SU-DHL-6 (cell line): Measurements from ENCODE around the gene MALRD1.

Source experiments
- EZH2phosphoT487 ChIP-seq: fragments of 200-600 bp; sonication (generic), shearing (Covaris generic); conservative IDR thresholded peaks from 2 replicates; pipeline ENCODE4 v1.6.1; 2018; ENCODE audit warnings: mild to moderate bottlenecking, antibody characterized with exemption, low read length, moderate library complexity, mixed read lengths
- TF ChIP-seq, protein P1 (sequence below): fragments of 200-600 bp; sonication (generic); IDR thresholded peaks from one replicate; pipeline ENCODE4 v1.5.1; 2017; ENCODE audit warnings: antibody characterized with exemption, mild to moderate bottlenecking, low read length, moderate library complexity; ENCODE audit not compliant: insufficient read depth, poor library complexity, severe bottlenecking

DNA sequence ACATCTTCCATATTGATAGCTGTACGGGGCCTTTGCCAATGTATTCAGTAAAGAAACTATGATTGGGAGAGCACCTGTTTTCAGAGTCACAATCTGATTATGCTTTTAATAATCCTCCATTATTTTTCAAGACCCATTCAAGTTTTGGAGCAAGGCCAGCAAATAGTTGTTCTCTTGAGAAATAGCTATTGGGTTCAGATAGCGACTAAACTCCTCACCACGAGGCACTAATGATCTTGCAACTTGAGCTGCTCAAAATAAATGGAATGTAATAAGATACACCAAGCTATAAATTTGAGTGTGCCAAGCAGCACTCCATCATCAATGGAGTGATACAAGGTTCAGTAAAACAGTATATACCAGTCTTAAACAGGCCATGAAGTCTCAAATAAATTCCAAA, 7.4 kb upstream of the MALRD1 start:
- TF ChIP-seq, protein P1, sequence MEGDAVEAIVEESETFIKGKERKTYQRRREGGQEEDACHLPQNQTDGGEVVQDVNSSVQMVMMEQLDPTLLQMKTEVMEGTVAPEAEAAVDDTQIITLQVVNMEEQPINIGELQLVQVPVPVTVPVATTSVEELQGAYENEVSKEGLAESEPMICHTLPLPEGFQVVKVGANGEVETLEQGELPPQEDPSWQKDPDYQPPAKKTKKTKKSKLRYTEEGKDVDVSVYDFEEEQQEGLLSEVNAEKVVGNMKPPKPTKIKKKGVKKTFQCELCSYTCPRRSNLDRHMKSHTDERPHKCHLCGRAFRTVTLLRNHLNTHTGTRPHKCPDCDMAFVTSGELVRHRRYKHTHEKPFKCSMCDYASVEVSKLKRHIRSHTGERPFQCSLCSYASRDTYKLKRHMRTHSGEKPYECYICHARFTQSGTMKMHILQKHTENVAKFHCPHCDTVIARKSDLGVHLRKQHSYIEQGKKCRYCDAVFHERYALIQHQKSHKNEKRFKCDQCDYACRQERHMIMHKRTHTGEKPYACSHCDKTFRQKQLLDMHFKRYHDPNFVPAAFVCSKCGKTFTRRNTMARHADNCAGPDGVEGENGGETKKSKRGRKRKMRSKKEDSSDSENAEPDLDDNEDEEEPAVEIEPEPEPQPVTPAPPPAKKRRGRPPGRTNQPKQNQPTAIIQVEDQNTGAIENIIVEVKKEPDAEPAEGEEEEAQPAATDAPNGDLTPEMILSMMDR: no peak
- no peak for TF ChIP-seq EZH2phosphoT487
